H1 (cell line): ENCODE data around the gene PLA2R1. TPM values are rescaled to one million over a fixed set of nuclear protein-coding genes. Genes with fewer than 3 reads are reported as not detected.

Experiments used
- CTCF ChIA-PET: fragments of 300-600 bp; sonication (Branson Sonifier 250); formaldehyde crosslinking; loops from one replicate; lab custom pipeline; 2021; ENCODE audit not compliant: partially characterized antibody; lab: Charles Lee
- POLR2A ChIA-PET: fragments of 300-600 bp; sonication (Branson Sonifier 250); formaldehyde crosslinking; loops from one replicate; lab custom pipeline; 2021; ENCODE audit warnings: inconsistent platforms; ENCODE audit not compliant: partially characterized antibody; lab: Charles Lee
- DNase-seq, 2 experiments: peaks; one replicate each; pipeline versions ENCODE4 v3.0.0 to v3.0.0-alpha.2; 2010 to 2022; ENCODE audit warnings: low spot score in 2 of 2, low read depth in 1 of 2, mixed read lengths in 1 of 2
- FAIRE-seq: peaks from 2 replicates; lab custom pipeline; 2011; peaks lifted over from hg19 to GRCh38; lab: Jason Lieb, UNC
- H2AFZ ChIP-seq: 2 replicates; pipeline ENCODE4 v1.8.1; 2012; ENCODE audit warnings: low read length, inconsistent platforms
- H2AK5ac ChIP-seq: 2 replicates; pipeline ENCODE4 v1.6.1; 2013; ENCODE audit warnings: low read depth, low read length
- H2BK120ac ChIP-seq: replicated peaks from 2 replicates; pipeline ENCODE3; 2013; ENCODE audit warnings: low read depth, low read length, inconsistent platforms
- H2BK12ac ChIP-seq: 2 replicates; pipeline ENCODE4 v1.6.1; 2013; ENCODE audit warnings: low read depth, low read length
- H2BK15ac ChIP-seq: 2 replicates; pipeline ENCODE4 v1.6.1; 2013; ENCODE audit warnings: low read length
- H2BK20ac ChIP-seq: 2 replicates; pipeline ENCODE4 v1.6.1; 2013; ENCODE audit warnings: low read length
- H2BK5ac ChIP-seq: 2 replicates; pipeline ENCODE4 v1.6.1; 2013; ENCODE audit warnings: low read depth, low read length
- H3K14ac ChIP-seq: 2 replicates; pipeline ENCODE4 v1.6.1; 2013; ENCODE audit warnings: inconsistent platforms; ENCODE audit not compliant: insufficient read length
- H3K18ac ChIP-seq: 2 replicates; pipeline ENCODE4 v1.6.1; 2013; ENCODE audit warnings: low read length; ENCODE audit errors: extremely low read depth
- H3K23ac ChIP-seq: 2 replicates; pipeline ENCODE4 v1.6.1; 2013; ENCODE audit warnings: inconsistent platforms; ENCODE audit not compliant: insufficient read length
- H3K23me2 ChIP-seq: 2 replicates; pipeline ENCODE4 v1.6.1; 2013; ENCODE audit warnings: low read depth, low read length
- H3K27ac ChIP-seq: 2 replicates; pipeline ENCODE4 v1.6.1; 2011; ENCODE audit warnings: low read depth, low read length, inconsistent platforms
- H3K27me3 ChIP-seq, 4 experiments: replicated peaks in 1 of 4; 1 replicate in 1 of 4; 2 replicates in 3 of 4; pipeline versions ENCODE4 v1.6.1 to v1.8.1; 2011 to 2013; ENCODE audit warnings: low read length in 3 of 4, mild to moderate bottlenecking in 3 of 4, inconsistent platforms in 2 of 4, mixed read lengths in 2 of 4, moderate library complexity in 1 of 4; ENCODE audit not compliant: control insufficient read depth in 3 of 4, insufficient read depth in 3 of 4; ENCODE audit errors: extremely low read depth in 1 of 4
- H3K36me3 ChIP-seq, 4 experiments: 2 replicates each; pipeline versions ENCODE4 v1.6.1 to v1.8.1; 2011 to 2013; ENCODE audit warnings: mild to moderate bottlenecking in 4 of 4, low read length in 3 of 4, moderate library complexity in 2 of 4, control low read depth in 1 of 4, inconsistent platforms in 1 of 4; ENCODE audit not compliant: insufficient read depth in 4 of 4, control insufficient read depth in 2 of 4
- H3K4ac ChIP-seq: replicated peaks from 2 replicates; pipeline ENCODE3; 2013; ENCODE audit warnings: low read length, low read depth, mixed read lengths, inconsistent platforms; ENCODE audit not compliant: insufficient read length
- H3K4me1 ChIP-seq, 4 experiments: replicated peaks in 1 of 4; 1 replicate in 1 of 4; 2 replicates in 3 of 4; pipeline versions ENCODE4 v1.6.1 to v1.8.1; 2011 to 2013; ENCODE audit warnings: low read length in 3 of 4, inconsistent platforms in 2 of 4, mixed read lengths in 1 of 4; ENCODE audit not compliant: insufficient read depth in 4 of 4, control insufficient read depth in 3 of 4
- H3K4me2 ChIP-seq, 2 experiments: 2 replicates each; pipeline versions ENCODE4 v1.6.1 to v1.8.1; 2011 to 2013; ENCODE audit warnings: low read depth in 2 of 2, low read length in 2 of 2, control low read depth in 1 of 2, inconsistent platforms in 1 of 2, mild to moderate bottlenecking in 1 of 2; ENCODE audit not compliant: insufficient read depth in 1 of 2
- H3K4me3 ChIP-seq, 4 experiments: fragments of 200-600, 300-600 bp in 1 of 4; sonication (generic), shearing (Covaris generic), sonication (Bioruptor Twin) in 1 of 4; 2 replicates each; pipeline versions ENCODE4 v1.5.1 to v1.8.1; 2011 to 2016; ENCODE audit warnings: low read length in 4 of 4, low read depth in 3 of 4, control low read depth in 2 of 4, inconsistent platforms in 2 of 4, mild to moderate bottlenecking in 2 of 4, mixed read lengths in 1 of 4, moderate library complexity in 1 of 4; ENCODE audit not compliant: insufficient read depth in 2 of 4; ENCODE audit errors: extremely low read depth in 1 of 4
- H3K56ac ChIP-seq: replicated peaks from 2 replicates; pipeline ENCODE3; 2013; ENCODE audit warnings: low read depth, mild to moderate bottlenecking, mixed read lengths, low read length, inconsistent platforms; ENCODE audit not compliant: insufficient read length
- H3K79me1 ChIP-seq: 2 replicates; pipeline ENCODE4 v1.6.1; 2013; ENCODE audit warnings: low read depth, low read length, control low read depth
- H3K79me2 ChIP-seq, 2 experiments: 2 replicates each; pipeline versions ENCODE4 v1.6.1 to v1.8.1; 2012 to 2013; ENCODE audit warnings: low read length in 2 of 2, mild to moderate bottlenecking in 2 of 2, inconsistent platforms in 1 of 2; ENCODE audit not compliant: insufficient read depth in 2 of 2, control insufficient read depth in 1 of 2
- H3K9ac ChIP-seq, 4 experiments: replicated peaks in 1 of 4; 1 replicate in 1 of 4; 2 replicates in 3 of 4; pipeline versions ENCODE4 v1.6.1 to v1.8.1; 2011 to 2013; ENCODE audit warnings: low read depth in 3 of 4, low read length in 3 of 4, control low read depth in 2 of 4, mild to moderate bottlenecking in 2 of 4, moderate library complexity in 2 of 4, inconsistent platforms in 1 of 4; ENCODE audit errors: extremely low read depth in 1 of 4
- H3K9me3 ChIP-seq, 2 experiments: 2 replicates each; pipeline versions ENCODE4 v1.6.1 to v1.8.1; 2012 to 2013; ENCODE audit warnings: mild to moderate bottlenecking in 2 of 2, moderate library complexity in 2 of 2, control low read depth in 1 of 2, inconsistent platforms in 1 of 2, low read depth in 1 of 2, low read length in 1 of 2, mixed read lengths in 1 of 2; ENCODE audit not compliant: insufficient read depth in 2 of 2
- H4K20me1 ChIP-seq, 2 experiments: replicated peaks in 1 of 2; 2 replicates each; pipeline versions ENCODE3 to v1.8.1; 2011 to 2013; ENCODE audit warnings: inconsistent platforms in 2 of 2, low read length in 2 of 2, mild to moderate bottlenecking in 1 of 2; ENCODE audit not compliant: insufficient read depth in 2 of 2, control insufficient read depth in 1 of 2
- H4K5ac ChIP-seq: 2 replicates; pipeline ENCODE4 v1.6.1; 2013; ENCODE audit warnings: low read length, low read depth, mixed read lengths, inconsistent platforms; ENCODE audit not compliant: insufficient read length
- H4K8ac ChIP-seq: 2 replicates; pipeline ENCODE4 v1.8.0; 2013; ENCODE audit warnings: mild to moderate bottlenecking, moderate library complexity, low read length, inconsistent platforms; ENCODE audit not compliant: insufficient read depth; ENCODE audit errors: extremely low read depth
- H4K91ac ChIP-seq: replicated peaks from 2 replicates; pipeline ENCODE3; 2013; ENCODE audit warnings: low read length, mixed read lengths, inconsistent platforms; ENCODE audit not compliant: insufficient read length
- ATF3 ChIP-seq: IDR thresholded peaks from 2 replicates; pipeline ENCODE4 v1.6.1; 2011; ENCODE audit warnings: low read depth, mild to moderate bottlenecking, low read length; ENCODE audit not compliant: insufficient read depth
- CTCF ChIP-seq, 3 experiments: IDR thresholded peaks; 1 replicate in 2 of 3; 2 replicates in 1 of 3; pipeline versions ENCODE4 v1.5.1 to v1.6.1; 2011; ENCODE audit warnings: low read length in 3 of 3, mild to moderate bottlenecking in 3 of 3, inconsistent platforms in 2 of 3, low read depth in 1 of 3, moderate library complexity in 1 of 3; ENCODE audit not compliant: insufficient read depth in 1 of 3; ENCODE audit errors: control extremely low read depth in 1 of 3
- GABPA ChIP-seq: IDR thresholded peaks from 2 replicates; pipeline ENCODE4 v1.6.1; 2011; ENCODE audit warnings: mild to moderate bottlenecking, low read length, moderate library complexity, borderline replicate concordance; ENCODE audit not compliant: insufficient read depth
- GTF2F1 ChIP-seq: IDR thresholded peaks from 2 replicates; pipeline ENCODE4 v1.6.1; 2012; ENCODE audit warnings: low read depth, low read length, improper control_type of control experiment, borderline replicate concordance
- KDM5A ChIP-seq: fragments of 200-600 bp; IDR thresholded peaks from 2 replicates; pipeline ENCODE4 v1.7.1; 2012; ENCODE audit warnings: mild to moderate bottlenecking, low read length, inconsistent platforms, mixed read lengths
- SIN3A ChIP-seq, 2 experiments: IDR thresholded peaks in 1 of 2; conservative IDR thresholded peaks in 1 of 2; 2 replicates each; pipeline ENCODE4 v1.6.1; 2011 to 2012; ENCODE audit warnings: low read length in 2 of 2, improper control_type of control experiment in 1 of 2, low read depth in 1 of 2, mild to moderate bottlenecking in 1 of 2
- SRF ChIP-seq: IDR thresholded peaks from 2 replicates; pipeline ENCODE4 v1.6.1; 2011; ENCODE audit warnings: mild to moderate bottlenecking, low read depth, low read length, moderate library complexity
- WGBS, 2 experiments: shearing (Covaris generic) in 1 of 2; methylation state at CpG; one replicate each; pipeline versions ENCODE4 v1.1.6 to v1.1.7; 2013 to 2015; ENCODE audit warnings: low lambda C conversion rate in 2 of 2, mixed read lengths in 2 of 2, inconsistent platforms in 1 of 2, low coverage in 1 of 2, missing lambda C conversion rate in 1 of 2; ENCODE audit not compliant: insufficient replicate concordance in 2 of 2, insufficient coverage in 1 of 2, insufficient read length in 1 of 2; ENCODE audit errors: extremely low coverage in 1 of 2, missing lambda C conversion rate in 1 of 2; 5-methylcytosine and 5-hydroxymethylcytosine counted together
- polyA plus RNA-seq, 7 experiments: library from polyadenylated mRNA; depleted of rRNA in 3 of 7; stranded (reverse) in 5 of 7; unstranded in 2 of 7; fragments of >200 nt in 5 of 7; fragments of 200-250 nt in 2 of 7; gene quantifications; 1 replicate in 5 of 7; 2 replicates in 1 of 7; 4 replicates in 1 of 7; pipeline versions ENCODE4 v1.2.1 to v1.2.3, GENCODE V29; 2011 to 2013; ENCODE audit warnings: missing spikeins in 2 of 7, mixed read lengths in 2 of 7
- total RNA-seq: library from RNA; stranded (reverse); fragmentation: NEBNext Ultra II Directional; extraction: Animal tissue kit (Norgen Biotek cat#: 25700); gene quantifications from 2 replicates; pipeline ENCODE4 v1.2.1, GENCODE V29; 2021

PLA2R1 gene
- total and polyA plus RNA-seq, 2 of the 8 experiments (the other 6 are each of a cell fraction or from before 2014, with no cell fraction given) = 0.65 to 1.5 TPM

GRCh38 chr2:159960414-159960813 lies 102.0 kb downstream of the PLA2R1 start:
- Histone ChIP-seq H3K27me3 (no peaks in the 10 kb centered on the region), H2BK120ac (no peak overlapping the region), H3K4me1 (peaks cover 0 to 6% (median 1%) of the 10 kb centered on the region in 4 experiments; a peak in 2 of 7 replicates), H2BK12ac (no peak overlapping the region), H4K8ac (no peak overlapping the region), H3K27ac (no peak overlapping the region), H3K23ac (no peak overlapping the region), H4K91ac (no peak overlapping the region), H3K36me3 (no peaks in the 10 kb centered on the region), H4K20me1 (peaks cover 0 to 2% of the 10 kb centered on the region in 2 experiments), H3K4me2 (no peak overlapping the region), H3K9ac (no peak overlapping the region), H3K56ac (no peak overlapping the region), H3K9me3 (no peaks in the 10 kb centered on the region), H2BK15ac (no peak overlapping the region), H2AFZ (no peak overlapping the region), H2BK20ac (no peak overlapping the region), H3K79me2 (no peaks in the 10 kb centered on the region), H3K4me3 (no peak overlapping the region), H3K79me1 (no peaks in the 10 kb centered on the region), H3K18ac (no peak overlapping the region), H2AK5ac (no peak overlapping the region), H3K4ac (no peak overlapping the region), H4K5ac (no peak overlapping the region), H2BK5ac (no peak overlapping the region), H3K14ac (no peak overlapping the region)
- POLR2A ChIA-PET = interaction anchor here (0.7 kb wide), 1 partner anchor 13 kb away, joined by 3 read pairs; no protein-coding TSS in a partner anchor
- 85% methylated on average over 2 of the region's 2 CpGs; no CpG with 5 or more reads in 1 of the 2 experiments for WGBS, 2 experiments
- CTCF ChIA-PET = interaction anchor here (1.4 to 1.5 kb wide), 2 partner anchors 21 to 153 kb away, joined by 3 read pairs; no protein-coding TSS in a partner anchor
- FAIRE-seq (no peak), DNase-seq (no peak)
- no peak for TF ChIP-seq GABPA
- no peak for TF ChIP-seq SIN3A (conservative IDR thresholded peaks at IDR 0.05 in 1 of 2, IDR thresholded peaks at IDR 0.05 in 1 of 2; ENCODE audit: low read depth in 1 of 2, low read length in 2 of 2)
- no peak for TF ChIP-seq KDM5A
- no peak for TF ChIP-seq CTCF (IDR thresholded peaks at IDR 0.05; ENCODE audit: control extremely low read depth in 1 of 3, insufficient read depth in 1 of 3, low read depth in 1 of 3, low read length in 3 of 3)
- TF ChIP-seq SRF = no peak
- TF ChIP-seq GTF2F1 = no peak
- TF ChIP-seq ATF3 = no peak
- TF ChIP-seq, all 59 proteins: peak for 0
- no peaks in the 10 kb centered on the region for H3K23me2 ChIP-seq
